Liver (tissue), 9 donors: Measurements from ENCODE around the gene LGALS7. TPM values are rescaled to one million over a fixed set of nuclear protein-coding genes. Genes with fewer than 3 reads are reported as not detected.

ENCODE experiments used
- DNase-seq: peaks from one replicate; pipeline ENCODE4 v3.0.0-alpha.2; 2017; ENCODE audit warnings: low spot score
- H3K27ac ChIP-seq, 2 donors: one replicate each; pipeline ENCODE4 v1.7.0; 2013; ENCODE audit warnings: inconsistent platforms in 2 of 2, low read length in 2 of 2, control low read depth in 1 of 2, low read depth in 1 of 2, mild to moderate bottlenecking in 1 of 2
- H3K27me3 ChIP-seq, 4 donors: one replicate each; pipeline versions ENCODE4 v1.6.1 to v1.7.0; 2013; ENCODE audit warnings: low read length in 3 of 4, inconsistent platforms in 1 of 4, mild to moderate bottlenecking in 1 of 4, moderate library complexity in 1 of 4; ENCODE audit not compliant: control insufficient read depth in 4 of 4, insufficient read depth in 4 of 4
- H3K36me3 ChIP-seq, 4 donors: one replicate each; pipeline versions ENCODE4 v1.6.1 to v1.7.0; 2013; ENCODE audit warnings: low read length in 3 of 4, mild to moderate bottlenecking in 3 of 4, low read depth in 1 of 4, moderate library complexity in 1 of 4; ENCODE audit not compliant: control insufficient read depth in 4 of 4, insufficient read depth in 3 of 4
- H3K4me1 ChIP-seq, 4 donors: one replicate each; pipeline versions ENCODE4 v1.6.1 to v1.7.0; 2013; ENCODE audit warnings: low read length in 3 of 4, mild to moderate bottlenecking in 3 of 4, moderate library complexity in 1 of 4; ENCODE audit not compliant: control insufficient read depth in 4 of 4, insufficient read depth in 4 of 4
- H3K4me3 ChIP-seq, 3 donors: one replicate each; pipeline versions ENCODE4 v1.6.1 to v1.7.0; 2013; ENCODE audit warnings: low read length in 3 of 3, control low read depth in 1 of 3, low read depth in 1 of 3, mild to moderate bottlenecking in 1 of 3
- H3K9ac ChIP-seq, 2 donors: one replicate each; pipeline ENCODE4 v1.7.0; 2013; ENCODE audit warnings: low read length in 2 of 2, mild to moderate bottlenecking in 2 of 2, moderate library complexity in 2 of 2, control low read depth in 1 of 2, low read depth in 1 of 2
- H3K9me3 ChIP-seq, 4 donors: one replicate each; pipeline versions ENCODE4 v1.6.1 to v1.7.0; 2013; ENCODE audit warnings: low read length in 3 of 4; ENCODE audit not compliant: control insufficient read depth in 4 of 4
- CTCF ChIP-seq: fragments of 150-350 bp; IDR thresholded peaks from 2 replicates; pipeline ENCODE4 v1.5.1; 2017; ENCODE audit warnings: improper control_type of control experiment, low read depth, low read length; ENCODE audit not compliant: missing input control
- EGR1 ChIP-seq, 2 donors: IDR thresholded peaks; 2 replicates each; pipeline ENCODE4 v1.6.1; 2016 to 2018; ENCODE audit warnings: antibody characterized with exemption in 2 of 2, low read depth in 2 of 2
- FOXA1 ChIP-seq: IDR thresholded peaks from 2 replicates; pipeline ENCODE4 v1.6.1; 2016; ENCODE audit warnings: antibody characterized with exemption
- GABPA ChIP-seq, 2 donors: IDR thresholded peaks in 1 of 2; conservative IDR thresholded peaks in 1 of 2; 2 replicates each; pipeline ENCODE4 v1.6.1; 2016; ENCODE audit warnings: antibody characterized with exemption in 2 of 2, mild to moderate bottlenecking in 1 of 2, moderate library complexity in 1 of 2
- HNF4A ChIP-seq, 2 donors: conservative IDR thresholded peaks; 2 replicates each; pipeline ENCODE4 v1.6.1; 2016; ENCODE audit warnings: antibody characterized with exemption in 2 of 2, mild to moderate bottlenecking in 2 of 2
- HNF4G ChIP-seq: IDR thresholded peaks from 2 replicates; pipeline ENCODE4 v1.6.1; 2016; ENCODE audit warnings: antibody characterized with exemption
- JUND ChIP-seq, 2 donors: IDR thresholded peaks; 2 replicates each; pipeline ENCODE4 v1.6.1; 2016; ENCODE audit warnings: antibody characterized with exemption in 2 of 2
- MAX ChIP-seq: IDR thresholded peaks from 2 replicates; pipeline ENCODE4 v1.6.1; 2016; ENCODE audit warnings: antibody characterized with exemption
- NR2F2 ChIP-seq: IDR thresholded peaks from 2 replicates; pipeline ENCODE4 v1.6.1; 2016; ENCODE audit warnings: antibody characterized with exemption
- RAD21 ChIP-seq, 2 donors: IDR thresholded peaks; 2 replicates each; pipeline ENCODE4 v1.6.1; 2016; ENCODE audit warnings: antibody characterized with exemption in 2 of 2, mild to moderate bottlenecking in 2 of 2
- REST ChIP-seq: IDR thresholded peaks from 2 replicates; pipeline ENCODE4 v1.6.1; 2016; ENCODE audit warnings: antibody characterized with exemption, mild to moderate bottlenecking
- RXRA ChIP-seq, 2 donors: IDR thresholded peaks; 2 replicates each; pipeline ENCODE4 v1.6.1; 2017 to 2018; ENCODE audit warnings: antibody characterized with exemption in 2 of 2, mild to moderate bottlenecking in 1 of 2
- SP1 ChIP-seq: IDR thresholded peaks from 2 replicates; pipeline ENCODE4 v1.6.1; 2018; ENCODE audit warnings: antibody characterized with exemption, mild to moderate bottlenecking
- TAF1 ChIP-seq: conservative IDR thresholded peaks from 2 replicates; pipeline ENCODE4 v1.6.1; 2016; ENCODE audit warnings: antibody characterized with exemption, mild to moderate bottlenecking
- YY1 ChIP-seq: IDR thresholded peaks from 2 replicates; pipeline ENCODE4 v1.6.1; 2016; ENCODE audit warnings: antibody characterized with exemption, mild to moderate bottlenecking
- ZBTB33 ChIP-seq: IDR thresholded peaks from 2 replicates; pipeline ENCODE4 v1.6.1; 2016; ENCODE audit warnings: antibody characterized with exemption
- WGBS: extraction: QIAGEN DNeasy Blood & Tissue Kit; methylation state at CpG from one replicate; pipeline ENCODE4 v1.1.7; 2013; 5-methylcytosine and 5-hydroxymethylcytosine counted together
- polyA plus RNA-seq, 2 donors: library from polyadenylated mRNA; stranded (reverse) in 1 of 2; unstranded in 1 of 2; fragments of 200-250 nt in 1 of 2; fragments of >200 nt in 1 of 2; fragmentation: Nextera tagmentation in 1 of 2; extraction: Ambion mirVana in 1 of 2; gene quantifications; one replicate each; pipeline versions ENCODE4 v1.2.1 to v1.2.3, GENCODE V29; 2013 to 2015
- total RNA-seq, 2 donors: library from RNA; depleted of rRNA; stranded (reverse); fragments of >200 nt; gene quantifications; one replicate each; pipeline ENCODE4 v1.2.3, GENCODE V29; 2014
- TF ChIP-seq, protein P1 (sequence below): IDR thresholded peaks from 2 replicates; pipeline ENCODE4 v1.6.1; 2016; ENCODE audit warnings: antibody characterized with exemption
- donor health status: healthy.
- donor health status: healthy.
- donor health status: healthy.
- donor health status: healthy.
- donor health status: healthy.

Gene LGALS7
- total and polyA plus RNA-seq, 4 donors, result not detected

DNA sequence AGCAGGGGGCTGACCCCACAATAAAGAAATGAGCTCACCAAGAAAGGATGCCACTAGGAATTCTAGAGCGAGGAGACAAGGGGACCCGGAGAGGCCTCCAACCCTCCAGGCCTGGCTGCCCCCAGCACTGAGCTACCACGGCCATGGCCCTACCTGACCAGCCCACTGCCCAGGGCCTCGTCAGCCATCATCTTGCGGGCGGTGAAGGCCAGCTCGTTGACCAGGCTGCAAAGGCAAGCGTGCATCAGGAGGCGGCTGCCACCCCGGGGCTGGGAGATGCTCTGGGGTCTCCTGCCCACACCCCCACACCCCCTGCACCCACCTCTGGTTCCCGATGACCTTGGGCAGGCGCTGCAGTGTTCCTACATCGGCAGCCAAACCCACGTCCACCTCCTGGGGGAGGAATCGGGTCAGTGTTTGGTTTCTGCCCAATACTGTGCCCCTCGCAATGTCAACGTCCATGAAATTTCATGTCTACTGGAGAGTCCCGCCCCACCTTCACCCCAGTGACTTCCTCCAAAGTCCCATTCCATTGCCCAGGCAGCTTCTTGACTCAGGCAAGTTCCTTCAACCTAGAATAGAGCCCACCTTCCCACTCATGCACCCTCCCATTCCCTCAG is 42.9 kb upstream of the LGALS7 start:
- whole genome bisulfite sequencing, result 95% methylated on average over 18 of the region's 18 CpGs
- Histone ChIP-seq H3K9me3 (no peaks in the 10 kb centered on the region), H3K27ac (no peak overlapping the region), H3K36me3 (peaks cover 14 to 36% (median 20%) of the 10 kb centered on the region in 4 donors), H3K4me1 (peaks cover 4 to 28% (median 20%) of the 10 kb centered on the region in 4 donors), H3K4me3 (no peak overlapping the region), H3K27me3 (no peaks in the 10 kb centered on the region), H3K9ac (no peak overlapping the region)
- TF ChIP-seq EGR1 (IDR thresholded peaks at IDR 0.05; ENCODE audit: low read depth in 2 of 2) (no peak), TAF1 (no peak), YY1 (no peak), NR2F2 (no peak), ZBTB33 (no peak), CTCF (no peak), GABPA (IDR thresholded peaks at IDR 0.05 in 1 of 2, conservative IDR thresholded peaks at IDR 0.05 in 1 of 2) (no peak), HNF4A (conservative IDR thresholded peaks at IDR 0.05) (no peak), JUND (IDR thresholded peaks at IDR 0.05) (no peak), HNF4G (no peak), RXRA (IDR thresholded peaks at IDR 0.05) (no peak), FOXA1 (no peak), RAD21 (IDR thresholded peaks at IDR 0.05) (no peak)
- DNase-seq, result no peak

- no peaks in the 10 kb centered on the region for H3K9me3 ChIP-seq
- H3K4me1 ChIP-seq, result peaks cover 4 to 23% (median 18%) of the 10 kb centered on the region in 4 donors
- H3K27ac ChIP-seq, result no peak overlapping the region
- H3K27me3 ChIP-seq, result no peaks in the 10 kb centered on the region
- no peak overlapping the region for H3K4me3 ChIP-seq
- no peak overlapping the region for H3K9ac ChIP-seq
- peaks cover 14 to 33% (median 20%) of the 10 kb centered on the region in 4 donors for H3K36me3 ChIP-seq
- DNase-seq, result no peak
- WGBS, result 86% methylated on average over 34 of the region's 34 CpGs
- no peak for TF ChIP-seq RAD21 (IDR thresholded peaks at IDR 0.05)
- TF ChIP-seq, protein P1, sequence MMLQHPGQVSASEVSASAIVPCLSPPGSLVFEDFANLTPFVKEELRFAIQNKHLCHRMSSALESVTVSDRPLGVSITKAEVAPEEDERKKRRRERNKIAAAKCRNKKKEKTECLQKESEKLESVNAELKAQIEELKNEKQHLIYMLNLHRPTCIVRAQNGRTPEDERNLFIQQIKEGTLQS, result no peak
- TF ChIP-seq FOXA1, result no peak
- no peak for TF ChIP-seq REST
- no peak for TF ChIP-seq SP1
- no peak for TF ChIP-seq JUND (IDR thresholded peaks at IDR 0.05)
- TF ChIP-seq NR2F2, result no peak
- no peak for TF ChIP-seq CTCF
- no peak for TF ChIP-seq MAX
- TF ChIP-seq HNF4A (conservative IDR thresholded peaks at IDR 0.05), result no peak
- no peak for TF ChIP-seq HNF4G
- no peak for TF ChIP-seq RXRA (IDR thresholded peaks at IDR 0.05)
These were observed 42.0 kb upstream of the LGALS7 start for GRCh38 chr19:38815059-38816001.
